Smooth muscle cell (in vitro differentiated cells): ENCODE data around the gene FGFR2. TPM values are rescaled to one million over a fixed set of nuclear protein-coding genes. Genes with fewer than 3 reads are reported as not detected.

ENCODE experiments used
- DNase-seq: peaks from one replicate; lab custom pipeline; 2025; ENCODE audit not compliant: unreplicated experiment; lab: John Stamatoyannopoulos, UW
- H2AFZ ChIP-seq: fragments of 200-600 bp; sonication (generic); 2 replicates; pipeline ENCODE4 v1.6.0; 2016; ENCODE audit warnings: antibody characterized with exemption, low read depth, mild to moderate bottlenecking
- H3F3A ChIP-seq: fragments of 200-600 bp; sonication (generic); 2 replicates; pipeline ENCODE4 v1.6.0; 2017; ENCODE audit warnings: antibody characterized with exemption, low read depth
- H3K27ac ChIP-seq: fragments of 200-600 bp; sonication (generic); 2 replicates; pipeline ENCODE4 v1.5.1; 2016; ENCODE audit warnings: low read depth, mild to moderate bottlenecking
- H3K27me3 ChIP-seq: fragments of 200-600 bp; sonication (generic); 2 replicates; pipeline ENCODE4 v1.6.1; 2016; ENCODE audit warnings: low read depth, mild to moderate bottlenecking
- H3K36me3 ChIP-seq: fragments of 200-600 bp; sonication (generic); 2 replicates; pipeline ENCODE4 v1.5.1; 2016; ENCODE audit warnings: low read depth
- H3K4me1 ChIP-seq: fragments of 200-600 bp; sonication (generic); 2 replicates; pipeline ENCODE4 v1.5.1; 2016; ENCODE audit warnings: low read depth
- H3K4me2 ChIP-seq: fragments of 200-600 bp; sonication (generic); 2 replicates; pipeline ENCODE4 v1.6.0; 2016; ENCODE audit warnings: mild to moderate bottlenecking
- H3K4me3 ChIP-seq: fragments of 200-600 bp; sonication (generic); 2 replicates; pipeline ENCODE4 v1.5.1; 2016; ENCODE audit warnings: mild to moderate bottlenecking
- H3K79me2 ChIP-seq: fragments of 200-600 bp; sonication (generic); 2 replicates; pipeline ENCODE4 v1.6.0; 2016; ENCODE audit warnings: low read depth, mild to moderate bottlenecking
- H3K9ac ChIP-seq: fragments of 200-600 bp; sonication (generic); 2 replicates; pipeline ENCODE4 v1.6.0; 2016; ENCODE audit warnings: low read depth
- H3K9me3 ChIP-seq: fragments of 200-600 bp; sonication (generic); replicated peaks from 2 replicates; pipeline ENCODE4 v1.5.1; 2016; ENCODE audit warnings: low read depth
- H4K20me1 ChIP-seq: fragments of 200-600 bp; sonication (generic); 2 replicates; pipeline ENCODE4 v1.6.0; 2016; ENCODE audit warnings: low read depth
- WGBS: methylation state at CpG from one replicate; pipeline ENCODE4 v1.1.7; 2016; ENCODE audit warnings: low lambda C conversion rate; 5-methylcytosine and 5-hydroxymethylcytosine counted together
- polyA plus RNA-seq: library from polyadenylated mRNA; unstranded; fragments of >200 nt; fragmentation: Nextera tagmentation; extraction: Ambion mirVana; gene quantifications from 2 replicates; pipeline ENCODE4 v1.2.1, GENCODE V29; 2016
- total RNA-seq: library from RNA; depleted of rRNA; stranded (reverse); fragments of >200 nt; gene quantifications from 2 replicates; pipeline ENCODE4 v1.2.3, GENCODE V29; 2014
- TF ChIP-seq, protein P1 (sequence below): fragments of 200-600 bp; sonication (generic); IDR thresholded peaks from 2 replicates; pipeline ENCODE4 v1.5.1; 2017; ENCODE audit warnings: borderline replicate concordance, mild to moderate bottlenecking, antibody characterized with exemption; ENCODE audit not compliant: insufficient read depth, poor library complexity, severe bottlenecking

FGFR2 gene
- total and polyA plus RNA-seq, 2 experiments from 2014 or later, result 85.9 to 103 TPM

DNA sequence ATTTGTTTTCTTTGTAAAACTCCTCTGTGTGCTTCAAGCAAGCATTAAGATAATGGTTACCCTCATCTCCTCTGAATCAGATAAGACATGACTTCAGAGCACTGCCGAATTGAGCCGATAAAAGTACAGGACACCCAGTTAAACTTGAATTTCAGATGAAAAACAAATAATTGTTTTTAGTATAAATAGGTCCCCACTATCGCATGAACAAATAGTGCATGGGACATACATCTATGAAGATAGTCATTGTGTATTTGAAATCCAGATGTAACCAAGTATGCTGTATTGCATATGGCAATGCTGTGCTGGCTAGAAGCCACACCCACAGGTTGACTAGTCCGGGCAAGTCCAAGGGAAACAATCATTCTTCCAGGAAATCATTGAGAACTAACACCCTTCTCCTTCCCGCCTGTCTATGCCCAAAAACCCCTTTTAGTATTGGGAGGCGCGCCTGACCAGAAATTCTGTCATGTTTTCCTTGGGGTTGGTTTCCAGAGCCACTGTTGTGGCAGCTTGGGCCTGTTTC lies 12.6 kb upstream of the FGFR2 start:
- Histone ChIP-seq H3K4me3 (no peak overlapping the region), H3K4me2 (peak overlapping the region; percentile 72), H3K9ac (no peak overlapping the region), H3K79me2 (no peaks in the 10 kb centered on the region), H2AFZ (peak overlapping the region; percentile 5), H4K20me1 (no peaks in the 10 kb centered on the region), H3K36me3 (no peaks in the 10 kb centered on the region), H3F3A (peaks cover 21% of the 10 kb centered on the region), H3K27me3 (no peaks in the 10 kb centered on the region), H3K27ac (peak overlapping the region; percentile 74), H3K4me1 (no peaks in the 10 kb centered on the region), H3K9me3 (no peaks in the 10 kb centered on the region)
- WGBS, result 60% methylated on average over 7 of the region's 7 CpGs
- no peak for DNase-seq
- TF ChIP-seq, protein P1, sequence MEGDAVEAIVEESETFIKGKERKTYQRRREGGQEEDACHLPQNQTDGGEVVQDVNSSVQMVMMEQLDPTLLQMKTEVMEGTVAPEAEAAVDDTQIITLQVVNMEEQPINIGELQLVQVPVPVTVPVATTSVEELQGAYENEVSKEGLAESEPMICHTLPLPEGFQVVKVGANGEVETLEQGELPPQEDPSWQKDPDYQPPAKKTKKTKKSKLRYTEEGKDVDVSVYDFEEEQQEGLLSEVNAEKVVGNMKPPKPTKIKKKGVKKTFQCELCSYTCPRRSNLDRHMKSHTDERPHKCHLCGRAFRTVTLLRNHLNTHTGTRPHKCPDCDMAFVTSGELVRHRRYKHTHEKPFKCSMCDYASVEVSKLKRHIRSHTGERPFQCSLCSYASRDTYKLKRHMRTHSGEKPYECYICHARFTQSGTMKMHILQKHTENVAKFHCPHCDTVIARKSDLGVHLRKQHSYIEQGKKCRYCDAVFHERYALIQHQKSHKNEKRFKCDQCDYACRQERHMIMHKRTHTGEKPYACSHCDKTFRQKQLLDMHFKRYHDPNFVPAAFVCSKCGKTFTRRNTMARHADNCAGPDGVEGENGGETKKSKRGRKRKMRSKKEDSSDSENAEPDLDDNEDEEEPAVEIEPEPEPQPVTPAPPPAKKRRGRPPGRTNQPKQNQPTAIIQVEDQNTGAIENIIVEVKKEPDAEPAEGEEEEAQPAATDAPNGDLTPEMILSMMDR, result no peak

DNA sequence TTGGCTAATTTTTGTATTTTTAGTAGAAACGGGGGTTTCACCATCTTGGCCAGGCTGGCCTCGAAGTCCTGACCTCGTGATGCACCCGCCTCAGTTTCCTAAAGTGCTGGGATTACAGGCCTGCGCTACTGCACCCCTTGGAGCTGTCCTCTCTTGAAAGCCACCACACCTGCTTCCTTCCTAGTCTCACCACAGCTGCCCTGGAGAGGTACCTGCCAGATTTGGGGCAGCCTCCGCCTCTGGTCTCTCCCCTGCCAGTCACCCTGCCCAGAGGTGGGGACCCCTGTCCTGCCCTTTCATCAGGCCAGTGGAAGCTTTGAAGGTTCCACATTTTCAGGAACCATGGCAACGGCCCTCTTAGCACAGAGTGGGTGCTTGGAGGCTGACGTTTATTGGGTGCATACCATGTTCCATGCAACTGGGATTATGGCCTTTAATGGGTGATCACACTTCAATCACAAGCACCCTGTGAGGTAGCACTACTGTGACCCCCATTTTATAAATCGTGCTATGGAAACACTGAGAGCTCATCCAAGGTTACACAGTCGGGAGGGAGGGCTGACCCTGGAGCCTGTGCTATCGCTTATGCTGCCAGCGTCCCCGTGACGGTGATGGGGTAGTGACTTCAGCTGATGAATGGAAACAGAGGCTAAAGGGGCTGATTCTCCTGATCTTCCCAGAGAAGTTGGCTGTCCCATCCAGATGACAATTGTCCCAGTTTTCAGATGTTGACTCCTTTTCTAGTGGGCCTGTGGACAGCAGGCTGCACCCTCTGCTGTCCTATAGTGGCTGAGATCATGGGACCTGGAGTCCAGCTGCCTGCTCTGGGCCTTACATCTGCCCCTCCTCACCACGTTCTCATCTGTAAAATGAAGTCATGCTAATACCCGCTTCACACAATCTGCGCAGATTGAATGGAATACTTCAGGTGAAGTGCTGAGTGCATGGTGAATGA lies 11.5 kb upstream of the FGFR2 start:
- no peaks in the 10 kb centered on the region for H3K4me1 ChIP-seq
- no peak overlapping the region for H3K9ac ChIP-seq
- H2AFZ ChIP-seq, result no peak overlapping the region
- TF ChIP-seq, protein P1, result no peak
- no peak overlapping the region for H3K4me3 ChIP-seq
- peaks cover 21% of the 10 kb centered on the region for H3F3A ChIP-seq
- no peaks in the 10 kb centered on the region for H4K20me1 ChIP-seq
- no peaks in the 10 kb centered on the region for H3K27me3 ChIP-seq
- 87% methylated on average over 17 of the region's 17 CpGs for WGBS
- H3K36me3 ChIP-seq, result no peaks in the 10 kb centered on the region
- peak overlapping the region; percentile 74 for H3K27ac ChIP-seq
- peak overlapping the region; percentile 72 for H3K4me2 ChIP-seq
- H3K9me3 ChIP-seq, result no peaks in the 10 kb centered on the region
- DNase-seq, result no peak
- H3K79me2 ChIP-seq, result no peaks in the 10 kb centered on the region

DNA sequence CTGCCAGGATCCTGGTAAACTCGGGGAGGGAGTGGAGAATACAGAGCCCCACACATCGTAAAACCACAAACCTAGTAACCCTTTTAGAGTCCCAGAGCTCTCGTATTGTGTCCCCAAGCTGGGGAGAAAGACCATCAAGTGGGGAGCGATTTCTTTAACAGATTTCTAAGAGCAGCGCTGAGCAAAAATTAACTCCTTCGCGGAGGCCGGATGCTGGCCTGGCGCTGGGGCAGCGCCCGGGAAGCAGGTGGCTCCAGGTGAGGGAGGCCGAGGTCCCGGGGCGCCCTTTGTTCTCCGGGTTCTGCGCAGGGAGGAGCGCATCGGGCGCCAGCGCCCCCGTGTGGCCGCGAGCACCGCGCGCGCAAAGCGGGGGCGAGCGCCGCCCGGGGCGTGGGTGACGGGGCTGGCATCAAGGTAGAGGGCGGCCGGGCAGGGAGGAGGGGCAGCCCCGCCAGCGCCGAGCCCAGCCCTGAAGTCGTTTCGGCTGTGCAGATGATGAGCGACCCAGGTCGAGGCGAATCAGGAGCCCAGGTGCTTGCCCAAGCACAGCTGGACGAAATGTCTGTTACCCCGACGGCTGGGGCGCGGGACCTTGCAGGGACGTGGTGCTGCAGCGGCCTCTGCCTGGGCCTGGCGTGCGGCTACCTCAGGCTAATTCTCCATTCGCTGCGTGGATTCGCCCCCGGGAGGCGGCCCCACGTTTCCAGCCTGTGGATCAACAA lies 10.4 kb upstream of the FGFR2 start:
- Histone ChIP-seq H3K27ac (no peak overlapping the region), H3K36me3 (no peaks in the 10 kb centered on the region), H3K4me2 (peak overlapping the region; percentile 99), H3K79me2 (no peaks in the 10 kb centered on the region), H3K27me3 (no peaks in the 10 kb centered on the region), H3K4me1 (no peaks in the 10 kb centered on the region), H3K9me3 (no peaks in the 10 kb centered on the region), H2AFZ (peak overlapping the region; percentile 97), H4K20me1 (no peaks in the 10 kb centered on the region), H3K4me3 (peak overlapping the region; percentile 57), H3K9ac (no peak overlapping the region), H3F3A (peaks cover 21% of the 10 kb centered on the region)
- DNase-seq, result no peak
- 30% methylated on average over 48 of the region's 59 CpGs for WGBS
- TF ChIP-seq, protein P1, result peak; percentile 92
